Measurements from ENCODE around the gene CKAP4. TPM values are rescaled to one million over a fixed set of nuclear protein-coding genes. Genes with fewer than 3 reads are reported as not detected.
A peak's percentile ranks its signal among the peaks of the same experiment; 100 is the strongest.

Gene CKAP4
- total and polyA plus RNA-seq, 2 of the 13 experiments (the other 11 are each of a cell fraction or from before 2014, with no cell fraction given): 39.2 to 70.2 TPM

DNA sequence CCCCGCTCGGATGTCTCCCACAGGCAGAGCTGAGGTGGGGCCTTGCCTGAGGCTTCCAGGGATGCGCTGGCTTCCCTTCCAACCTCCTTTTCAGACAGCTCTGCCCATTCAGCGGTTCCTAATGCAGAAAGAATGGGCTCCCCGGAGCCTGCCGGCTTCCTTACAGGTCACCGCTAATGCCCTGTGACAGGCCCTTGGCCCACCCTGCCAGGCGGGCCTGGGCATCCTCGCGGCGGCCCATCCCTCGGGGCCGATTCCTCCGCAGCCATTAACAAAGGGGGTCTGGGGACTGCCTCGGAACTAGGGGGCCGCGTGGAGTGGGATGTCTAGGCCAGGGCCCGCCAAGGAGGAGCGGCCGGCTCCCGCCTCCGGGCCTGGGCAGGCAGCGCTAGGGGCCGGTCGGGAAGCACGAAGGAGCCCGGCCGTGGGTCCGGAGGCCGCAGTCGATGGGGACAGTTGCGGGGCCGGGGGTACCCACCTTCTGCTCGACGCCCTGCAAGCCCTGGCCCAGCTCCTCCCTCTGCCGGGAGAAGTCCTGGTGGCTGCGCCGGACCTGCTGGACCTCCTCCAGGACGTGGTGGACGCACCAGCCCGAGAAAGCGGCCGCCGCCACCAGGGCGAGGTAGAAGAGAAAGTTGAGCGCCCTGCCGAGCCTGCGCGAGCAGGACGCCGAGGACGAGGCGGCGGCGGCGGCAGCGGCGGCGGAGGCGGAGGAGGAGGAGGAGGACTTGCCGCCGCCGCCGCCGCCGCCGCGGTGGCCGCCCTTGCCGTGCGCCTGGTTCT lies 738 bp downstream of the CKAP4 start:
- Histone ChIP-seq H3K9me3 (ENCODE audit: low read length) (no peaks in the 10 kb centered on the region), H3K4me1 (ENCODE audit: insufficient read depth, low read length) (peaks cover 49% of the 10 kb centered on the region), H4K20me1 (ENCODE audit: insufficient read depth, low read length) (no peaks in the 10 kb centered on the region; the same call in 1 of the 2 replicates), H3K27me3 (ENCODE audit: control insufficient read depth in 1 of 2, insufficient read depth in 2 of 2, low read length in 2 of 2) (peaks cover 0 to 4% of the 10 kb centered on the region in 2 experiments; a peak in 1 of 5 replicates), H3K36me3 (replicated peaks in 1 of 2; ENCODE audit: control insufficient read depth in 1 of 2, insufficient read depth in 2 of 2, low read length in 2 of 2) (peaks cover 1 to 9% of the 10 kb centered on the region in 2 experiments; a peak in 3 of 5 replicates), H2AFZ (ENCODE audit: low read length) (no peak overlapping the region), H3K9ac (ENCODE audit: insufficient read depth, low read depth, low read length) (peak overlapping the region; percentile 83), H3K4me3 (replicated peaks in 1 of 3; ENCODE audit: insufficient read depth in 1 of 3, low read depth in 2 of 3, low read length in 3 of 3) (peak overlapping the region; percentile 80 to 90 (median 83)), H3K79me2 (ENCODE audit: insufficient read depth, low read length) (peaks cover 7% of the 10 kb centered on the region), H3K4me2 (ENCODE audit: low read depth, low read length) (peak overlapping the region; percentile 95), H3K27ac (ENCODE audit: extremely low read length, insufficient read depth, low read length) (peak overlapping the region; percentile 43)
- BruUV-seq (replicated peaks): no TSS peak
- DNase-seq (ENCODE audit: low spot score) (no peak), FAIRE-seq (no peak), ATAC-seq (peak; percentile 59)
- WGBS (ENCODE audit: low lambda C conversion rate): 18% methylated on average over 9 of the region's 71 CpGs
- CTCF ChIA-PET (ENCODE audit: low intra/inter-chr PET ratio, low total read pairs): no interaction called here
- POLR2A ChIA-PET: interaction anchor here (0.9 to 2.3 kb wide), 6 partner anchors 28 to 111 kb away, joined by 3 to 13 read pairs (median 4); no protein-coding TSS in a partner anchor
- intact Hi-C loops (cut with micrococcal nuclease; ENCODE audit: unreplicated experiment) (loop anchor here (5.0 kb wide), 1 partner anchor 100 kb away; no protein-coding TSS in a partner anchor), in situ Hi-C loops (cut with HindIII; ENCODE audit: extremely low pct_ligation_motif_present, low pct_unique_long_range_greater_than_20kb) (no loop called here)
- TF ChIP-seq HIC2 (CRISPR knock-in tag; IDR thresholded peaks at IDR 0.05; ENCODE audit: low read depth) (0 out of 2 replicates have a peak, but pooled peaks have one; percentile 33), GABPB1 (CRISPR knock-in tag; IDR thresholded peaks at IDR 0.05) (peak; percentile 48; the same call in 1 of the 2 replicates), SNAI1 (CRISPR knock-in tag; IDR thresholded peaks at IDR 0.05; ENCODE audit: borderline replicate concordance) (peak; percentile 61; the same call in 1 of the 2 replicates), ZBTB39 (CRISPR knock-in tag; IDR thresholded peaks at IDR 0.05) (no peak), DNMT1 (CRISPR knock-in tag; IDR thresholded peaks at IDR 0.05) (peak; percentile 71; the same call in 1 of the 2 replicates), UBTF (CRISPR knock-in tag; IDR thresholded peaks at IDR 0.05) (peak; percentile 70), ZNF879 (CRISPR knock-in tag; IDR thresholded peaks at IDR 0.05) (0 out of 2 replicates have a peak, but pooled peaks have one; percentile 53), PHF21A (CRISPR knock-in tag; IDR thresholded peaks at IDR 0.05) (no peak), ZNF317 (CRISPR knock-in tag; IDR thresholded peaks at IDR 0.05) (0 out of 2 replicates have a peak, but pooled peaks have one; percentile 67)
- TF ChIP-seq, protein P1, sequence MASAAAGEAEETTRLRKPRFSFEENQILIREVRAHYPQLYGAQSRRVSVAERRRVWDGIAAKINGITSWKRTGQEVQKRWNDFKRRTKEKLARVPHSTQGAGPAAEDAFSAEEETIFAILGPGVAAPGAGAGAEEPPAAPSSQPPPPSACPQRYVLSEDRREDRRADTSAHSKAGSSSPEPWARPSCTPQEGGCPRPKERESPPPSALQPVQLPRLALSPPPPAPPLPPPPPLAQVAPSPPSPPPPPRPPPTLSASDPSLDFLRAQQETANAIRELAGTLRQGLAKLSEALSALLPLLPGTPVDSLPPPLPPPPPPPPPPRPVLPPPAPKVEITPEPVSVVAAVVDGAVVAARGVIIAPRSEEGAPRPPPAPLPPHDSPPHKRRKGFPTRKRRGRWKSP (CRISPR knock-in tag; IDR thresholded peaks at IDR 0.05): no peak
- TF ChIP-seq, protein P2, sequence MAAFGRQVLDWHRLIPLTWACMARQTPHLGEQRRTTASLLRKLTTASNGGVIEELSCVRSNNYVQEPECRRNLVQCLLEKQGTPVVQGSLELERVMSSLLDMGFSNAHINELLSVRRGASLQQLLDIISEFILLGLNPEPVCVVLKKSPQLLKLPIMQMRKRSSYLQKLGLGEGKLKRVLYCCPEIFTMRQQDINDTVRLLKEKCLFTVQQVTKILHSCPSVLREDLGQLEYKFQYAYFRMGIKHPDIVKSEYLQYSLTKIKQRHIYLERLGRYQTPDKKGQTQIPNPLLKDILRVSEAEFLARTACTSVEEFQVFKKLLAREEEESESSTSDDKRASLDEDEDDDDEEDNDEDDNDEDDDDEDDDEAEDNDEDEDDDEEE (CRISPR knock-in tag; IDR thresholded peaks at IDR 0.05): 0 out of 2 replicates have a peak, but pooled peaks have one; percentile 34
- TF ChIP-seq, protein P3, sequence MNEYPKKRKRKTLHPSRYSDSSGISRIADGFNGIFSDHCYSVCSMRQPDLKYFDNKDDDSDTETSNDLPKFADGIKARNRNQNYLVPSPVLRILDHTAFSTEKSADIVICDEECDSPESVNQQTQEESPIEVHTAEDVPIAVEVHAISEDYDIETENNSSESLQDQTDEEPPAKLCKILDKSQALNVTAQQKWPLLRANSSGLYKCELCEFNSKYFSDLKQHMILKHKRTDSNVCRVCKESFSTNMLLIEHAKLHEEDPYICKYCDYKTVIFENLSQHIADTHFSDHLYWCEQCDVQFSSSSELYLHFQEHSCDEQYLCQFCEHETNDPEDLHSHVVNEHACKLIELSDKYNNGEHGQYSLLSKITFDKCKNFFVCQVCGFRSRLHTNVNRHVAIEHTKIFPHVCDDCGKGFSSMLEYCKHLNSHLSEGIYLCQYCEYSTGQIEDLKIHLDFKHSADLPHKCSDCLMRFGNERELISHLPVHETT (CRISPR knock-in tag; conservative IDR thresholded peaks at IDR 0.05): no peak

Data from HepG2 (cell line).